ENCODE results near the gene GPR146. TPM values are rescaled to one million over a fixed set of nuclear protein-coding genes. Genes with fewer than 3 reads are reported as not detected.

The GPR146 gene
- total RNA-seq, 4 donors from 2014 or later: 12.5 to 30.8 (median 25.5) TPM

GRCh38 chr7:1019789-1020610 is 24.3 kb upstream of the GPR146 start:
- H3K4me3 ChIP-seq: no peak overlapping the region
- no peak overlapping the region for H3K27ac ChIP-seq (replicated peaks in 1 of 4)
- no peaks in the 10 kb centered on the region for H3K27me3 ChIP-seq
- WGBS: 95% methylated on average over 41 of the region's 42 CpGs
- intact Hi-C loops (cut with DNase I): no loop called here
- no peak for TF ChIP-seq EP300 (IDR thresholded peaks at IDR 0.05)
- TF ChIP-seq POLR2A (IDR thresholded peaks at IDR 0.05; ENCODE audit: low read depth): no peak
- no peaks in the 10 kb centered on the region for H3K9me3 ChIP-seq
- no peak for DNase-seq (ENCODE audit: extremely low spot score)
- H3K36me3 ChIP-seq: peaks cover 0 to 64% (median 37%) of the 10 kb centered on the region in 4 donors
- peaks cover 0 to 46% (median 12%) of the 10 kb centered on the region in 4 donors for H3K4me1 ChIP-seq

- intact Hi-C loops (cut with DNase I): no loop called here
- no peaks in the 10 kb centered on the region for H3K9me3 ChIP-seq
- no peak for DNase-seq (ENCODE audit: extremely low spot score)
- no peak overlapping the region for H3K27ac ChIP-seq (replicated peaks in 1 of 4)
- WGBS: 85% methylated on average over 4 of the region's 7 CpGs
- TF ChIP-seq POLR2AphosphoS5 (IDR thresholded peaks at IDR 0.05) (no peak), CTCF (IDR thresholded peaks at IDR 0.05) (peak in 1 of 3 experiments; percentile 30)
- no peak overlapping the region for H3K4me3 ChIP-seq
- peaks cover 0 to 46% (median 14%) of the 10 kb centered on the region in 4 donors for H3K4me1 ChIP-seq
- H3K27me3 ChIP-seq: no peaks in the 10 kb centered on the region
- H3K36me3 ChIP-seq: peaks cover 0 to 73% (median 44%) of the 10 kb centered on the region in 4 donors
Observed at GRCh38 chr7:1020849-1021251, 23.5 kb upstream of the GPR146 start.

- TF ChIP-seq POLR2A (IDR thresholded peaks at IDR 0.05; ENCODE audit: low read depth) (no peak), EP300 (IDR thresholded peaks at IDR 0.05) (no peak), POLR2AphosphoS5 (IDR thresholded peaks at IDR 0.05) (no peak), CTCF (IDR thresholded peaks at IDR 0.05) (no peak)
- Histone ChIP-seq H3K4me3 (no peak overlapping the region), H3K27me3 (no peaks in the 10 kb centered on the region), H3K36me3 (peaks cover 0 to 78% (median 49%) of the 10 kb centered on the region in 4 donors), H3K4me1 (peaks cover 0 to 48% (median 19%) of the 10 kb centered on the region in 4 donors), H3K27ac (replicated peaks in 1 of 4) (no peak overlapping the region), H3K9me3 (no peaks in the 10 kb centered on the region)
- intact Hi-C loops (cut with DNase I): no loop called here
- whole genome bisulfite sequencing: 100% methylated on average over 2 of the region's 7 CpGs
- DNase-seq (ENCODE audit: extremely low spot score): no peak
Observed at GRCh38 chr7:1021366-1021765, 23.0 kb upstream of the GPR146 start.

DNA sequence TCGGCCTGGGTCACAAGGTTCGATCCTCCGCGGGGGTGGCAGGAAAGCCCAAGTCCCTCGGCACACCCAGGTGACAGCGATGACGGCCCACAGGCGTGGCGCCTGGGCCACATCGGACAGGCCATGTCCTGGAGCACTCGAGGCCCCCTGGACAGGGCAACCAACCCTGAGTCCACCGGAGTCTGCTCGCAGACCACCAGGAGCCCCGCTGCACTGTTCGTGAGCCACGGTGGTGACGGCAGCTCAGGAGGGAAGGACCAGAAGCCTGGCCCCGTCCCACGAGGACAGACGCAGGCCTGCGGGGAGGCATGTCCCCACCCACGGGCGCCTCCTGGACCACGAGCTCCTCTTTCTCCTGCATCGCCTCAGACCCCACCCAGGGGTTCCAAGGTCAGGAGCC is 22.4 kb upstream of the GPR146 start:
- intact Hi-C loops (cut with DNase I): no loop called here
- no peaks in the 10 kb centered on the region for H3K27me3 ChIP-seq
- H3K9me3 ChIP-seq: no peaks in the 10 kb centered on the region
- H3K36me3 ChIP-seq: peaks cover 0 to 80% (median 52%) of the 10 kb centered on the region in 4 donors
- DNase-seq (ENCODE audit: extremely low spot score): no peak
- WGBS: 99% methylated on average over 13 of the region's 25 CpGs
- no peak overlapping the region for H3K27ac ChIP-seq (replicated peaks in 1 of 4)
- H3K4me1 ChIP-seq: peaks cover 2 to 48% (median 24%) of the 10 kb centered on the region in 4 donors
- no peak overlapping the region for H3K4me3 ChIP-seq
- TF ChIP-seq POLR2AphosphoS5 (IDR thresholded peaks at IDR 0.05): no peak
- no peak for TF ChIP-seq CTCF (IDR thresholded peaks at IDR 0.05)

- no peaks in the 10 kb centered on the region for H3K27me3 ChIP-seq
- DNase-seq (ENCODE audit: extremely low spot score): no peak
- no peaks in the 10 kb centered on the region for H3K9me3 ChIP-seq
- peaks cover 0 to 76% (median 50%) of the 10 kb centered on the region in 4 donors for H3K36me3 ChIP-seq
- no peak for TF ChIP-seq EP300 (IDR thresholded peaks at IDR 0.05)
- TF ChIP-seq CTCF (IDR thresholded peaks at IDR 0.05): no peak
- no peak for TF ChIP-seq POLR2A (IDR thresholded peaks at IDR 0.05; ENCODE audit: low read depth)
- no peak for TF ChIP-seq POLR2AphosphoS5 (IDR thresholded peaks at IDR 0.05)
- no peak overlapping the region for H3K27ac ChIP-seq (replicated peaks in 1 of 4)
- no peak overlapping the region for H3K4me3 ChIP-seq
- 94% methylated on average over 17 of the region's 17 CpGs for WGBS
- intact Hi-C loops (cut with DNase I): no loop called here
- H3K4me1 ChIP-seq: peaks cover 6 to 48% (median 29%) of the 10 kb centered on the region in 4 donors
Observed at GRCh38 chr7:1022356-1022755, 22.0 kb upstream of the GPR146 start.

Measured in esophagus muscularis mucosa (tissue), 4 donors.